Midbrain (tissue), 1 donor: ENCODE results near the gene SMIM13.
A peak's percentile ranks its signal among the peaks of the same experiment; 100 is the strongest.

Experiments
- DNase-seq: peaks from one replicate; lab custom pipeline; 2025; lab: John Stamatoyannopoulos, UW

The SMIM13 gene

GRCh38 chr6:11093626-11094410 is at the start of gene SMIM13:
Gene SMIM13, plus strand, starts transcription at chr6:11093834. Its CDS starts 480 bp downstream, at chr6:11094314.
- DNase-seq = peak; percentile 99

- DNase-seq = no peak
Observed at GRCh38 chr6:11043961-11044711, 49.5 kb upstream of the SMIM13 start, which contains the start of gene ELOVL2. Gene ELOVL2, minus strand, starts transcription at chr6:11044305. Its CDS starts 75 bp downstream, at chr6:11044230.

DNA sequence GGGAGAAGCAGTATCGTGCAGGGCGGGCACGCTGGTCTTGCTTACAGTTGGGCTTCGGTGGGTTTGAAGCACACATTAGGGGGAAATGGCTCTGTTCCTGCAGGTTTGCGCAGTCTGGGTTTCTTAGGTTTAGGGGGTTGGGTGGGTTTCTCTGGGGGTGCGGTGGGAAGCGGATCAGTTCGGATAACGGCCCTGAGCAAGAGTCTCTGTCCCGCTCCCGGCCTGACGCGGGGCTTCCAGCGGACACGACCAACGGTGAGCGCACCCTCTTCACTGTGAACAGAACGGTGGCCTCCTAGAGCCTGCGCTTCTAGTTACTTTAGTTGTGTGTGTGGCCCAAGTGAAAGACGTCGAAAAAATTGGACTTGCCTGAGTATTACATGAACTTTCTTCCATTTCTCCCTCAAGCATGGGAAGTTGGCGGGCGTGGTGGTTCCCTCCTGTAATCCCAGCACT is 48.9 kb upstream of the SMIM13 start:
- DNase-seq = no peak

GRCh38 chr6:11050731-11051130 is 42.9 kb upstream of the SMIM13 start:
- no peak for DNase-seq

DNA sequence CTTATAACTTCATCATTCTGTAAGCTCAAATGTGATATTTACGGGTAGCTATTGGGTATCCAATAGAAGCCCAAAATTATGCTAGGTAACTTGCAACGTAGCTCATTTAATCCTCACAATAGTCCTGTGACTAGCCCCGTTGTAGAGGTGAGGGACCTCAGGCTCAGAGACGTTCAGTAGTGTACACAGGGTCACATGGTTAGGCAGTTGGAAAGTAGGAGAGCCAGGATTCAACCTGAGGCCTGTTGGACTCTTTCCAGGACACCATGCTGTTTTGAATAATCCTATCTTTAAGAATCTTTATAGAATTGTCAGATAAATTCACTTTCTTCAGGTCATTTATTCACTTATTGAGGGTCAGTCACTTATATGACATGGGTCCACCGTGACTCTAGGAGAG is 40.3 kb upstream of the SMIM13 start:
- DNase-seq = no peak

- DNase-seq = no peak
Observed at GRCh38 chr6:11054722-11055121, 38.9 kb upstream of the SMIM13 start.

DNA sequence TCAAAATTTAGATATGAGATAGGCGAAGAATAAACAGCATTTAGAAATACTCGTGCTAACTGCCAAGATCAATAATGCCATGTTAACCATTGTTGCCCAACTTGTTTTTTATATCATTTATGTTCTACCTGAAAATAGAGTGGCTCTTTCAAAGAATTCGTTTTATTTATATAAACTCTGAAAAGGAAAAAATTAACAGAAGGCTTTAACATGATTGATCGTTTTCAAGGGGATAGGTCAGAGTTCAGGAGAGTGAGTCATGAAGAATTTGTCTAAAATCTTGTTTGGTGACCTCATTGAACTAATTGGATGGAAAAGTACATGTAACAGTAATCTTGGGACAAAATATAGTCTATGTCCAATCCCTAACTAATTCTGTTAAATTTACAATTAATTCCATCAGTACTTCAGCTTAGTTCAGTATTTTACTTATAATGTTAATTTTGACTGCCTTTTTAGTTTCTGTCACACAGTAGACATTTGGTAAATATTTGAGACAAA is 38.5 kb upstream of the SMIM13 start:
- DNase-seq = no peak

DNA sequence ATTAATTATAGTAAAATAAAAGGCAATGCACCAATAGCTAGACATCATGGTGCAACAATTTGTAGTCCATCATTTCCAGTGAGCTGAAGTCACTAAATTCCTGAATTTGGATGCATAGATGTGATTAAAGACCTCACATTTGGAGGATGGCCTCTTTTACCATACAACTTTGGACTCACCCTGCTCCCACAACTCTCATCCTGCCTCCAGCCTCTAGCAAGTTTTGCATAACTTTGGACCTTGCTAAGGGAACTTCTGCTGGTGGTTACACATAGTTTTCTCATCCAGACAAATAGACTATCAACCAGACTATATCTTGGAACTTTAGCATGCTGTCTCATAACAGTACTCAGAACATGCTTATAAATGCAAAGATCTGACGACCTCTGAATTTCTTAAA is 36.8 kb upstream of the SMIM13 start:
- DNase-seq = no peak

DNA sequence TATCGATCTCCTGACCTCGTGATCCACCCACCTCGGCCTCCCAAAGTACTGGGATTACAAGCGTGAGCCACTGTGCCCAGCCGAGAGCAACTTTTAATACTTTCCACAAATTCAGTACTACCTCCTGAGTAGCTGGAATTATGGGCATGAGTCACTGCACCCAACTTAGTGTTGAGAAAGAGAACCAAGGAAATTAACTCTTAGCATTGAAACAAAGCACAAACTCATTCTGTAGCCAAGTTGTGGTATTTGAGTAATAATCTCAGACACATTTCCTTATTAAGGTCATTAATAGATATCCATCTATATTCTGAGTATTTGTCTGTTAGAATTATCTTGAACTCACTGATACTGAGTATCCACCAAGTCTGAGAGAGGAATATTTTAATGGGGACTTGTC is 35.2 kb upstream of the SMIM13 start:
- no peak for DNase-seq

GRCh38 chr6:11062083-11062482 is 31.6 kb upstream of the SMIM13 start:
- DNase-seq = no peak

- peak; percentile 9 for DNase-seq
Observed at GRCh38 chr6:11062715-11063114, 30.9 kb upstream of the SMIM13 start.

- DNase-seq = peak; percentile 50
Observed at GRCh38 chr6:11064836-11065235, 28.8 kb upstream of the SMIM13 start.

- no peak for DNase-seq
Observed at GRCh38 chr6:11065436-11066202, 28.0 kb upstream of the SMIM13 start.

- no peak for DNase-seq
Observed at GRCh38 chr6:11066505-11067347, 26.9 kb upstream of the SMIM13 start.

GRCh38 chr6:11067348-11067747 is 26.3 kb upstream of the SMIM13 start:
- no peak for DNase-seq

DNA sequence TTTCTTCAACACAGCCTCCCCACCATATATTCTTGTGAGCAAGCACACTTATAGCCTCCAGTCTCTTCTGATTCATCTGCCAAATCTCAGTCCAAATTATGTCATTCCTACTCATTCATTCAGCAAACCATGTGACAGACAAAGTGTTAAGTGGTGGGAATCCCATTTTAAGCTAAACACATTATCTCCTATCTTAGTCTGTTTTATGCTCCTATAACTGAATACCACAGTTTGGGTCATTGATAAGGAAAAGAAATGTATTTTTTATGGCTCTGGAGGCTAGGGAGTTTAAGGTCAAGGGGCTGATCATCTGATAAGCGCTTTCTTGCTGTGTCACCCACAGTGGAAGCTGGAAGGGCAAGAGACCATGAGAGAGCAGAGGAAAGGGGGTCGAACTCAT is 23.9 kb upstream of the SMIM13 start:
- no peak for DNase-seq

DNA sequence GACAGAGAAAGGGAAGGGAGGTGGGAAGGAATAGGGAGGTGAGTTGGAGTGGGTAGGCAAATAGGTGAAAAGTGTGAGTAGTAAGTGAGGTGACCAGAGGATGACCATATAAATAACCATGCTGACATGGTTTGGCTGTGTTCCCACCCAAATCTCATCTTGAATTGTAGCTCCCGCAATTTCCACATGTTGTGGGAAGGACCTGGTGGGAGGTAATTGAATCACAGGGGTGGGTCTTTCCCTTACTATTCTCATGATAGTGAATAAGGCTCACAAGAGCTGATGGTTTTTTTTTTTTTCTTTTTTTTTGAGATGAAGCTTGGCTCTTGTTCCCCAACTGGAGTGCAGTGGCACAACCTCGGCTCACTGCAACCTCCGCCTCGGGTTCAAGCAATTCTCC is 21.5 kb upstream of the SMIM13 start:
- no peak for DNase-seq

GRCh38 chr6:11076540-11076939 is 17.1 kb upstream of the SMIM13 start:
- DNase-seq = no peak

DNA sequence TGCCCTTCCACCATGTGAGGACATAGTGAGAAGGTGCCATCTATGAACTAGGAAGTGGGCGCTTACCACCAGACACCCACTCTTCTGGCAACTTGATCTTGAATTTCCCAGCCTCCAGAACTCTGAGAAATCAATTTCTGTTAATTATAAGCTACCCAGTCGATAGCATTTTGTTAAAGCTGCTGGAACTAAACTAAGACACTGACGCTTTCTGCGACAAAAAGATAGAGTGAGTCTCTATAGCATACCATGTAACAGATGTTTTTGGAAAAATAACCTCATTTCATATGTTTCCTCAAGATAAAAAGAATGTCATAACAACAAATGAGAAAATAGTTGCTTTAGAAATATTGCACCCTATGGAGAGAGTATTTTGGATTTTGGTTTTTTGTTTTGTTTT is 15.4 kb upstream of the SMIM13 start:
- no peak for DNase-seq

GRCh38 chr6:11080296-11080695 is 13.3 kb upstream of the SMIM13 start:
- DNase-seq = no peak

- no peak for DNase-seq
Observed at GRCh38 chr6:11083491-11083890, 10.1 kb upstream of the SMIM13 start.
